HG03095 (cell line): ENCODE data around the gene LCMT1.
"Not testable (repeated sequence)": the region's sequence is repeated elsewhere in the genome, so short reads cannot be mapped to it uniquely, and the experiment has no call there.

Experiments used
- ATAC-seq: cut with Tn5 transposase; IDR thresholded peaks from one replicate; pipeline ENCODE4 v1.9.1; 2021; ENCODE audit warnings: moderate library complexity; ENCODE audit not compliant: unreplicated experiment

LCMT1 gene

GRCh38 chr16:25181236-25181635 lies 69.7 kb downstream of the LCMT1 start:
- ATAC-seq: not testable (repeated sequence)

GRCh38 chr16:25184771-25185170 lies 73.2 kb downstream of the LCMT1 start:
- ATAC-seq: no peak

- no peak for ATAC-seq
These were observed 75.9 kb downstream of the LCMT1 start for GRCh38 chr16:25187491-25187795.

- ATAC-seq: no peak
These were observed 77.8 kb downstream of the LCMT1 start for GRCh38 chr16:25189305-25189704.

GRCh38 chr16:25192096-25192495 lies 80.6 kb downstream of the LCMT1 start:
- no peak for ATAC-seq

- ATAC-seq: no peak
These were observed 82.8 kb downstream of the LCMT1 start for GRCh38 chr16:25194273-25194878.

GRCh38 chr16:25198021-25198420 lies 86.5 kb downstream of the LCMT1 start:
- no peak for ATAC-seq

GRCh38 chr16:25199457-25199856 lies 87.9 kb downstream of the LCMT1 start:
- no peak for ATAC-seq

GRCh38 chr16:25210758-25211157 lies 99.2 kb downstream of the LCMT1 start:
- ATAC-seq: no peak

GRCh38 chr16:25212636-25213035 lies 101.1 kb downstream of the LCMT1 start:
- no peak for ATAC-seq

- no peak for ATAC-seq
These were observed 102.3 kb downstream of the LCMT1 start for GRCh38 chr16:25213709-25214397.

GRCh38 chr16:25217112-25217511 lies 105.6 kb downstream of the LCMT1 start:
- no peak for ATAC-seq

- no peak for ATAC-seq
These were observed 106.4 kb downstream of the LCMT1 start for GRCh38 chr16:25217921-25218320.

- no peak for ATAC-seq
These were observed 107.7 kb downstream of the LCMT1 start for GRCh38 chr16:25219070-25219737.

GRCh38 chr16:25222959-25223358 lies 111.4 kb downstream of the LCMT1 start:
- ATAC-seq: no peak

- ATAC-seq: no peak
These were observed 112.4 kb downstream of the LCMT1 start for GRCh38 chr16:25223964-25224363.

- ATAC-seq: no peak
These were observed 113.3 kb downstream of the LCMT1 start for GRCh38 chr16:25224731-25225319.
